ENCODE measurements around the gene LCN10. TPM values are rescaled to one million over a fixed set of nuclear protein-coding genes. Genes with fewer than 3 reads are reported as not detected.
"Not testable (repeated sequence)": the region's sequence is repeated elsewhere in the genome, so short reads cannot be mapped to it uniquely, and the experiment has no call there.

The LCN10 gene
- total RNA-seq, 1 donor from 2014 or later = not detected

GRCh38 chr9:136789523-136789937 lies 46.8 kb upstream of the LCN10 start:
- Histone ChIP-seq H3K79me2 (ENCODE audit: low read depth) (no peaks in the 10 kb centered on the region), H3K27ac (peak overlapping the region; percentile 13), H3K4me1 (peaks cover 18% of the 10 kb centered on the region), H3K4me2 (peak overlapping the region; percentile 6), H3K4me3 (no peak overlapping the region), H3K9ac (no peak overlapping the region), H2AFZ (replicated peaks) (peak overlapping the region; percentile 36), H3K27me3 (peaks cover 16% of the 10 kb centered on the region), H3F3A (ENCODE audit: low read depth) (peaks cover 20% of the 10 kb centered on the region), H3K36me3 (no peaks in the 10 kb centered on the region), H4K20me1 (ENCODE audit: low read depth) (peaks cover 10% of the 10 kb centered on the region), H3K9me3 (ENCODE audit: low read depth) (no peaks in the 10 kb centered on the region)
- Mint-ChIP-seq H3K4me3 (no peak overlapping the region), H3K36me3 (peaks cover 1% of the 10 kb centered on the region), H3K27ac (peak overlapping the region; percentile 25), H3K27me3 (ENCODE audit: insufficient read depth, low read depth) (peaks cover 6% of the 10 kb centered on the region), H3K9me3 (no peaks in the 10 kb centered on the region), H3K4me1 (peaks cover 33% of the 10 kb centered on the region)
- no peak for DNase-seq (ENCODE audit: low spot score)
- no peak for TF ChIP-seq EZH2phosphoT487 (IDR thresholded peaks at IDR 0.05)
- no peak for TF ChIP-seq CTCF (IDR thresholded peaks at IDR 0.05)
- no peak for TF ChIP-seq EZH2 (IDR thresholded peaks at IDR 0.05)

- H3K27ac ChIP-seq = not testable (repeated sequence)
Measured at GRCh38 chr9:136788644-136789522, 46.1 kb upstream of the LCN10 start.

GRCh38 chr9:136787690-136788400 lies 45.1 kb upstream of the LCN10 start:
- H3K36me3 Mint-ChIP-seq = no peaks in the 10 kb centered on the region
- H2AFZ ChIP-seq (replicated peaks) = no peak overlapping the region
- peaks cover 33% of the 10 kb centered on the region for H3K4me1 Mint-ChIP-seq
- H4K20me1 ChIP-seq (ENCODE audit: low read depth) = peaks cover 10% of the 10 kb centered on the region
- H3K4me3 Mint-ChIP-seq = peak overlapping the region; percentile 4
- H3K4me1 ChIP-seq = peaks cover 18% of the 10 kb centered on the region
- H3K27me3 Mint-ChIP-seq (ENCODE audit: insufficient read depth, low read depth) = peaks cover 6% of the 10 kb centered on the region
- no peak overlapping the region for H3K4me3 ChIP-seq
- H3K27ac ChIP-seq = no peak overlapping the region
- no peak overlapping the region for H3K27ac Mint-ChIP-seq
- no peak overlapping the region for H3K4me2 ChIP-seq
- no peak overlapping the region for H3K9ac ChIP-seq
- no peaks in the 10 kb centered on the region for H3K36me3 ChIP-seq
- H3K9me3 Mint-ChIP-seq = no peaks in the 10 kb centered on the region
- peak; percentile 91 for DNase-seq (ENCODE audit: low spot score)
- H3F3A ChIP-seq (ENCODE audit: low read depth) = peaks cover 20% of the 10 kb centered on the region
- H3K79me2 ChIP-seq (ENCODE audit: low read depth) = no peaks in the 10 kb centered on the region
- no peak for TF ChIP-seq EZH2phosphoT487 (IDR thresholded peaks at IDR 0.05)
- no peak for TF ChIP-seq EZH2 (IDR thresholded peaks at IDR 0.05)
- peak; percentile 89 for TF ChIP-seq CTCF (IDR thresholded peaks at IDR 0.05)
- no peaks in the 10 kb centered on the region for H3K9me3 ChIP-seq (ENCODE audit: low read depth)
- H3K27me3 ChIP-seq = peaks cover 20% of the 10 kb centered on the region

More at GRCh38 chr9:136788644-136789522, 46.1 kb upstream of the LCN10 start:
- H4K20me1 ChIP-seq (ENCODE audit: low read depth) = peaks cover 10% of the 10 kb centered on the region
- H3K36me3 ChIP-seq; H3K9me3 Mint-ChIP-seq; H3K27me3 Mint-ChIP-seq (ENCODE audit: insufficient read depth, low read depth); H3K4me3 Mint-ChIP-seq; H3K79me2 ChIP-seq (ENCODE audit: low read depth); H3K36me3 Mint-ChIP-seq; H3K4me3 ChIP-seq; H3K9me3 ChIP-seq (ENCODE audit: low read depth); H3K9ac ChIP-seq: not testable (repeated sequence)
- peak; percentile 42 for DNase-seq (ENCODE audit: low spot score)
- H3K4me2 ChIP-seq = peak overlapping the region; percentile 6
- peak overlapping the region; percentile 36 for H2AFZ ChIP-seq (replicated peaks)
- H3K4me1 ChIP-seq = peaks cover 18% of the 10 kb centered on the region
- Mint-ChIP-seq H3K4me1 (peaks cover 33% of the 10 kb centered on the region), H3K27ac (peak overlapping the region; percentile 1)
- peaks cover 16% of the 10 kb centered on the region for H3K27me3 ChIP-seq
- H3F3A ChIP-seq (ENCODE audit: low read depth) = peaks cover 20% of the 10 kb centered on the region

- peaks cover 18% of the 10 kb centered on the region for H3K4me1 ChIP-seq
- not testable (repeated sequence) for H3K4me2 ChIP-seq; H3K36me3 ChIP-seq; H3K27ac Mint-ChIP-seq; DNase-seq (ENCODE audit: low spot score); H3K79me2 ChIP-seq (ENCODE audit: low read depth); H4K20me1 ChIP-seq (ENCODE audit: low read depth); H3K9ac ChIP-seq; H3K4me3 Mint-ChIP-seq; H3K27me3 Mint-ChIP-seq (ENCODE audit: insufficient read depth, low read depth); H2AFZ ChIP-seq (replicated peaks); H3K27ac ChIP-seq; H3K36me3 Mint-ChIP-seq; H3K9me3 ChIP-seq (ENCODE audit: low read depth); H3K9me3 Mint-ChIP-seq; H3K4me3 ChIP-seq
- H3F3A ChIP-seq (ENCODE audit: low read depth) = peaks cover 20% of the 10 kb centered on the region
- peaks cover 33% of the 10 kb centered on the region for H3K4me1 Mint-ChIP-seq
- H3K27me3 ChIP-seq = peaks cover 22% of the 10 kb centered on the region
Measured at GRCh38 chr9:136786983-136787382, 44.2 kb upstream of the LCN10 start.
